Epithelial cell of esophagus (primary cell): ENCODE results near the gene FCGR3B.
A peak's percentile ranks its signal among the peaks of the same experiment; 100 is the strongest.
"Not testable (repeated sequence)": the region's sequence is repeated elsewhere in the genome, so short reads cannot be mapped to it uniquely, and the experiment has no call there.

Experiments
- DNase-seq: peaks from one replicate; pipeline ENCODE4 v3.0.0; 2010; ENCODE audit warnings: low read depth
- H3K4me3 ChIP-seq: 2 replicates; pipeline ENCODE4 v1.5.1; 2011; ENCODE audit warnings: mild to moderate bottlenecking, low read length, control low read depth

Gene FCGR3B

DNA sequence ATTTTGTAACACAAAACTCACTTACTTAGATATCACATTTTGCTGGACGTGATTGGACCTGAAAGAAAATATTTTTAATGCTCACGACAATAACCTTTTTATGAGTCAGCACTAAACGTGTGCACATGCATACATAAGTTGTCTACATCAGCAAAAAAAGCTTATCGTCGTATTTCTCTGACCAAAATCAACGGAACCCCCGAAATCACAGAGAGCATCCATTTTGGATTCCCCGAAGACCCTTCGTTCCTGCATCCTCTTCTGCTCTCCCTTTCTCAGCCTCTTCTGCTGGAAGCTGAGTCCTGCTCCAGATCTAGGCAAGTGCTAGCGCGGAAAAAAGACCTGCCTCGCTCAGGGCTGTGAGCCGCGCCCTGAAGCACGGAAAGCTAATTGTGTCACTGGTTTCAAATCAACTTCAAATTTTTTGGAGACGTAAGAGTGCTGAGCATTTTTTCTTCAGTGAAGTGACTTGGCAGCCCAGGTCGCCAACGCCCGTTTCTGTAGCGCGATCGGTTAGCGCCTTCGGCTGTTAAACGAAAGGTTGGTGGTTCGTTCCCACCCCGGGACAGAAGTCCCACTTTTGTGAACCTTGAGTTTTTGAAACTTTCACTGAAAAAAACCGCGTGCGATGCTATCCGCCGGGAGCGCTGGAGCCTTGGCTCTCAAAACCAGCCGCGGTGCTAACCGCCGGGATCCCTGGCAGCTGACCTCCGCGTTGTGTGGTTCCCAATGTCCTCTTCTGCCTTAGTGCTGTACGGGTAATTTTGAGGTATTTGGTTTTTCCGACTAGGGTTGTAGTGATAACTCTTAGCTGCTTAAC is 9.6 kb downstream of the FCGR3B start:
- DNase-seq, result peak; percentile 80
- peak overlapping the region; percentile 51 for H3K4me3 ChIP-seq

DNA sequence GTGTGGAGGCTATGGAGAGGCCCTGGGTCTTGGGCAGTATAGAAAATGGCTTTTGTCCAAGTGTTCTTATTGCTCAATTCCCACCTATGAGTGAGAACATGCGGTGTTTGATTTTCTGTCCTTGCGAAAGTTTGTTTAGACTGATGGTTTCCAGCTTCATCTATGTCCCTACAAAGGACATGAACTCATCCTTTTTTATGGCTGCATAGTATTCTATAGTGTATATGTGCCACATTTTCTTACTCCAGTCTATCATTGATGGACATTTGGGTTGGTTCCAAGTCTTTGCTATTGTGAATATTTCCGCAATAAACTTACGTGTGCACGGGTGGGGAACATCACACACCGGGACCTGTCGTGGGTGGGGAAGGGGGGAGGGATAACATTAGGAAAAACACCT is 10.6 kb downstream of the FCGR3B start:
- not testable (repeated sequence) for DNase-seq, H3K4me3 ChIP-seq

DNA sequence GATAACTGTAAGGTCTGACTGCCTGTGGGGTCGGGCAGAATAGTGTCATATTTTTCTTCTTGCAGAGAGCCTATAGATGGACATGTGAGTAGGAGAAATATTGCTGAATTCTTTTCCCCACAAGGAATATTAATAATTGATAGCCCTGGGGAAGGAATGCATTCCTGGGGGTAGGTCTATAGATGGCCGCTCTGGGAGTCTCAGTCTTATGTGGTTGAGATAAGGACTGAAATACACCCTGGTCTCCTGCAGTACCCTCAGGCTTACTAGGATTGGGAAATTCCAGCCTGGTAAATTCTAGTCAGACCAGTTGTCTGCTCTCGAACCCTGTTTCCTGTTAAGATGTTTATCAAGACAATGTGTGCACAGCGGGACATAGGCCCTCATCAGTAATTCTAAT is 12.5 kb downstream of the FCGR3B start:
- not testable (repeated sequence) for H3K4me3 ChIP-seq, DNase-seq

DNA sequence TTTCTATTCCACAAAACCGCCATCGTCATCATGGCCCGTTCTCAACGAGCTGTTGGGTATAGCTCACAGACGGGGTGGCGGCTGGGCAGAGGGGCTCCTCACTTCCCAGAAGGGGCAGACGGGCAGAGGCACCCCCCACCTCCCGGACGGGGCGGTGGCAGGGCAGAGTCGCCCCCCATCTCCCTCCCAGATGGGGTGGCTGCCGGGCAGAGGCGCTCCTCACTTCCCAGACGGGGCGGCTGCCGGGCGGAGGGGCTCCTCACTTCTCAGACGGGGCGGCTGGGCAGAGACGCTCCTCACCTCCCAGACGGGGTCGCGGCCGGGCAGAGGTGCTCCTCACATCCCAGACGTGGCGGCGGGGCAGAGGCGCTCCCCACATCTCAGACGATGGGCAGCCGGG is 14.6 kb downstream of the FCGR3B start:
- DNase-seq, H3K4me3 ChIP-seq: not testable (repeated sequence)

DNA sequence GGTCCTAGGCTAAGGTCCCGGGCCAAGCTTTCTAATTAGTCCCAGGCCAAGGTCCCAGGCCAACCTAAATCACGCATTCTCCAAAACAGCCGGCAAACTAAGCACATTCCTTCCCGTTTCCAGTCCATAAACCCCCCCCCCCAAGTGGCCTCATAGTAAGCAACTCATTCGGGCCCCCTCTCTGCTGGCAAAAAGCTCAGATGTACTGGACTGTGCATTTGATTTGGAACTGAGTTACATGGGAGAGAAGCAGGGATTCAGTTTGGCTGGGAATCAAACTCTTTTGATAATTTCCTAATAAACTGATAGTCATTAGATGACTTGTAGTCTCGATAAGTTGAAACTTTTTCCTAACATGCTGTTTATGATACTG is 17.8 kb downstream of the FCGR3B start:
- not testable (repeated sequence) for H3K4me3 ChIP-seq, DNase-seq

DNA sequence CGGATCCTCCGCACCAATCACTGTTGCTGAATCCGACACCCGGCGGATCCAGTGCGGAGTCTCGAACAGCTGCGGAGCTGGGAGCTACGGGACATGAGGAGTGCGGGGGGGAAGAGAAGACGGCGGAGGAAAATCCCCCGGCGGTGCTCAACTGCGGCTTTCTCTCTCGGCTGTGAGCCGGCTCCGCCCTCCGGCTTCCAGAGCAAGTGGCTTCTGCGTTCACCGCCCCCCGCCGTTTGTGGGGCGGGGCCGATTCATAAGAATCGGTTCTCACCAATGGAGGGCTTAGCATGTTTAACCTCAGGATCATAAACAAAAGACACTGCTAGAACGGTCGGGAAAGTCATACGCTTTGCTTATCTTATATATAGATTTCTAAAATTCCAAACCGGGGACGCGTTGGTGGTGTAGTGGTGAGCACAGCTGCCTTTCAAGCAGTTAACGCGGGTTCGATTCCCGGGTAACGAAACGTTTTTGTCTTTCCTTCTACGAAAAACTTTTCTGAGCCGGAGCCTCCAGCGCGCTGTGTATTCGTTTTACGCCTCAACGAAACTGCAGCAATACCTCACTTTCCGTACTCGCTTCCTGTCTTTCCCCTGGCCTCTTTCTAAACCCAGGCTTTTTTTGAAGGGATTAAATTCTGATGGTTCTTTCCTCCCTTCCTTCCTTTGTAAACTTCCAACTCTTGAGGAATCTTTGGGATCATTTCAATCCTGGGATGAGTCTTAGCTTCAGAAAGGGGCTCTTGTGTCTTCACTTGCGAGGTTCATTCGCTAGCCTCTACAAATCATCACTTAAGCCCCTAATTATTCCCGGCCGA is 18.4 kb downstream of the FCGR3B start:
- peak overlapping the region; percentile 54 for H3K4me3 ChIP-seq
- peak; percentile 98 for DNase-seq

DNA sequence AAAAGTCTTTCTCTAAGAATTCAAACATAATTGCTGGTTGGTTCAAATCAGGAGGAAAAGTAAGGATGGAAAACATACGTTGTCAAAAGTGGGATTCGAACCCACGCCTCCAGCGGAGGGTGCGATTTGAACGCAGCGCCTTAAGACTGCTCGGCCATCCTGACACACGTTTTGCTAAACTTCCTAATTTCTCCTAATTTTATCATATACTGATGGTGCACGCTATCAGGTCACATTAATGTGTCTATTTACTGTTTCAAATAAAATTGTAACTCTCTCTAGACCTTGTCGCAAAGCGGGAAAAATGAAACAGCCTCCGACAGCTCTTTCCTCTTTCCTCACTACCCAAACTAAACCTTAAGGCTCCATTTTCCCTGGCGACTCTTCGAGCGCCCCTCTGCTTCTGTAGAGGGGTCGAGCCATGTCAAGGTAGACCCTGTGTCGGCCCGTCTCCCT is 19.1 kb downstream of the FCGR3B start:
- peak overlapping the region; percentile 54 for H3K4me3 ChIP-seq
- peak; percentile 45 for DNase-seq

DNA sequence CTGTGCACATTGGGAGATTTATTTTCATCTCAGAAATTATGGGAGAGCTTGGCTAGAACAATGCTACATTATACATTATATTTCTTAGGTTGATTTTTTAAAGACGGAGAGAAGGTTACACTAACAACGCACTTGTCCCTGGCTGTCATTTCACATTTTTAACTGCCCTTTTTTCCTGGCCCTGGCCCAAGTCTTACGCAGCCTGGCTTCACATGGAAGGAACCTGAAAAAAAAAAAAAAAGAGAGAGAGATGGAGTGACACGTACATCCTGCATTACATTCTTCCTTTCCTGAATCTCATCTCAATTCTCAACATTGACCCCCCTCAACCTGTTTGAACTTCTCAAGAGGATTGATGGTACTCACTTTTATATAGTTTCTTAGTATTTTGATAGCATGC is 20.8 kb downstream of the FCGR3B start:
- not testable (repeated sequence) for DNase-seq, H3K4me3 ChIP-seq

DNA sequence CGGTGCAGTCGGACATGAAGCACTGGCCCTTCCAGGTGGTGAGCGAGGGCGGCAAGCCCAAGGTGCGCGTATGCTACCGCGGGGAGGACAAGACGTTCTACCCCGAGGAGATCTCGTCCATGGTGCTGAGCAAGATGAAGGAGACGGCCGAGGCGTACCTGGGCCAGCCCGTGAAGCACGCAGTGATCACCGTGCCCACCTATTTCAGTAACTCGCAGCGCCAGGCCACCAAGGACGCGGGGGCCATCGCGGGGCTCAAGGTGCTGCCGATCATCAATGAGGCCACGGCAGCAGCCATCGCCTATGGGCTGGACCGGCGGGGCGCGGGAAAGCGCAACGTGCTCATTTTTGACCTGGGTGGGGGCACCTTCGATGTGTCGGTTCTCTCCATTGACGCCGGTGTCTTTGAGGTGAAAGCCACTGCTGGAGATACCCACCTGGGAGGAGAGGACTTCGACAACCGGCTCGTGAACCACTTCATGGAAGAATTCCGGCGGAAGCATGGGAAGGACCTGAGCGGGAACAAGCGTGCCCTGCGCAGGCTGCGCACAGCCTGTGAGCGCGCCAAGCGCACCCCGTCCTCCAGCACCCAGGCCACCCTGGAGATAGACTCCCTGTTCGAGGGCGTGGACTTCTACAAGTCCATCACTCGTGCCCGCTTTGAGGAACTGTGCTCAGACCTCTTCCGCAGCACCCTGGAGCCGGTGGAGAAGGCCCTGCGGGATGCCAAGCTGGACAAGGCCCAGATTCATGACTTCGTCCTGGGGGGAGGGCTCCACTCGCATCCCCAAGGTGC is 24.2 kb downstream of the FCGR3B start:
- not testable (repeated sequence) for H3K4me3 ChIP-seq, DNase-seq

DNA sequence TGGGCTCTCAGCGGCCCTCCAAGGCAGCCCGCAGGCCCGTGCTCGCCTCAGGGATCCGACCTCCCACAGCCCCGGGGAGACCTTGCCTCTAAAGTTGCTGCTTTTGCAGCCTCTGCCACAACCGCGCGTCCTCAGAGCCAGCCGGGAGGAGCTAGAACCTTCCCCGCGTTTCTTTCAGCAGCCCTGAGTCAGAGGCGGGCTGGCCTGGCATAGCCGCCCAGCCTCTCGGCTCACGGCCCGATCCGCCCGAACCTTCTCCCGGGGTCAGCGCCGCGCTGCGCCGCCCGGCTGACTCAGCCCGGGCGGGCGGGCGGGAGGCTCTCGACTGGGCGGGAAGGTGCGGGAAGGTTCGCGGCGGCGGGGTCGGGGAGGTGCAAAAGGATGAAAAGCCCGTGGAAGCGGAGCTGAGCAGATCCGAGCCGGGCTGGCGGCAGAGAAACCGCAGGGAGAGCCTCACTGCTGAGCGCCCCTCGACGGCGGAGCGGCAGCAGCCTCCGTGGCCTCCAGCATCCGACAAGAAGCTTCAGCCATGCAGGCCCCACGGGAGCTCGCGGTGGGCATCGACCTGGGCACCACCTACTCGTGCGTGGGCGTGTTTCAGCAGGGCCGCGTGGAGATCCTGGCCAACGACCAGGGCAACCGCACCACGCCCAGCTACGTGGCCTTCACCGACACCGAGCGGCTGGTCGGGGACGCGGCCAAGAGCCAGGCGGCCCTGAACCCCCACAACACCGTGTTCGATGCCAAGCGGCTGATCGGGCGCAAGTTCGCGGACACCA is 25.0 kb downstream of the FCGR3B start:
- peak overlapping the region; percentile 18 for H3K4me3 ChIP-seq
- peak; percentile 71 for DNase-seq

DNA sequence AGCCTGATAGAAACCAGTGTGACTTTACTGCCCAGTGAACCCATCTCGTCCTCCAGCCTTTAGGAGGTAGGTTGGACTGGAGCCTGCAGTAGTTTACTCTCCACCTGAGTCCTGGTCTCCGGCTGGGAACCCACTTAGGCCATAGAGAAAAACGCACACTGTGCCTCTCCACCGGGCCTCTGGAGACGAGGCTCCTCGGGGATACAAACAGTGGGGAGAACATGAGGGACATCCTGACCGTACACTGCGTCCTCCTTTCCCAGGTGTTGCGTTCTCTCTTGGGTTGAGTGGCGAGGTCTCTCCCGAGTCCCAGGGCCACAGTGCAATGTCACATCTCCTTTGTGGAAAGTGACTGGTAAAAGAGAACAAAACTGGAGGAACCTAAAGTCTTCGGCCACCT is 26.0 kb downstream of the FCGR3B start:
- not testable (repeated sequence) for H3K4me3 ChIP-seq

DNA sequence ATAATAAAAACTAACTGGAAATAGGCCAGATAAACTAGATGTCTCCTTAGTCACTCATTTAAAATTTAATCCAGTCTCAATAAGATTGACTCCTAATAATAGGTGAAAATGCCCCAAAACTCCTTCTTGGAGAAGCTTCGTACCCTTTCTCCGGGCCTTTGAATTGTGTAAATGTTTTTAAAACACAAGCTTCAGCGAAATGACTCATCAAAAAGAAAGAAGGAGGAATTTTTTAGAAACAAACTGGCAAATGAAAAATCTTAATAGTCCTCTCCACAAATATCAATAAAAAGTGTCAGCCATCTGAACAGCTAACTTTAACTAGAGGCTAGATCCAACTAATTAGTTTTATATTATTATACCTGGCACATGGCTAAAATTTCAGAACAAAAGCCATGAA is 33.9 kb downstream of the FCGR3B start:
- not testable (repeated sequence) for DNase-seq, H3K4me3 ChIP-seq

More for the DNA sequence above, 26.0 kb downstream of the FCGR3B start:
- DNase-seq, result not testable (repeated sequence)

DNA sequence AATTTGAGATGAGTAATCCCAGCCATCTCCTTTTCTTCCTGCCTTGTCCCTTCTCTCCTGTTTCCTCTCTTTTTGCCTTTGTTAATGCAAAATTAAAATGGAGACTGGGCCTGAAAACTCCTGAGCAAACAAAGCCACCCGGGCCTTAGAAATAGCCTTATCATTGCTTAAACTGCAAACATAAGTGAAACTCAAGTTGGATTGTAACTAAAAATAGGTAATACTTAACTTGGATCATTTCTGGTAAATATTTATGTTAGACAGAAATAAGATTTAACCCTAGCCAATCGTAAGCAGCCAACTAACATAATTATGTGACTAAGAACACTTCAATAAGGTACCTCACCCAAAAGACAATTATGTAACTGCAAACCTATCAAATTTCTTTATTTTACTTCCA is 35.4 kb downstream of the FCGR3B start:
- DNase-seq, H3K4me3 ChIP-seq: not testable (repeated sequence)

DNA sequence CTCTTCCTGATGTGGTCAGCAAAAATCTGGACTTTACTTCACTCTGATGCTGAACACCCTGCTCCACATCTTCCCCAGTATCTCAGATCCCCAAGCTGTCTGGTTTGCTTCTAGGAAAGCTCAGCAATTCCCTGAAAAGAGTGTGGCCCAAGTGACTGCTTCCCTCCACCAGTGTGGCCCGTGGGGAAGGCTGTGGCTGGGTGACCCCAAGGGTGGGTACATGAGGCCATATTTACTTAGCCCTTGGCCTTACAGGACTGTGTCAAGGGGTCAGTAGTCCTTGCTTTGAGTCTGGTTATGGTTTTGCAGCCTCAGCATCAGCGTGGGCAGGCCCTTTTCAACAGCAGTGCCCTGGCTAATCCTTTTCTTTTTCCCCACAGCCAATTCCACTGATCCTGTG is 35.8 kb downstream of the FCGR3B start:
- H3K4me3 ChIP-seq, DNase-seq: not testable (repeated sequence)

DNA sequence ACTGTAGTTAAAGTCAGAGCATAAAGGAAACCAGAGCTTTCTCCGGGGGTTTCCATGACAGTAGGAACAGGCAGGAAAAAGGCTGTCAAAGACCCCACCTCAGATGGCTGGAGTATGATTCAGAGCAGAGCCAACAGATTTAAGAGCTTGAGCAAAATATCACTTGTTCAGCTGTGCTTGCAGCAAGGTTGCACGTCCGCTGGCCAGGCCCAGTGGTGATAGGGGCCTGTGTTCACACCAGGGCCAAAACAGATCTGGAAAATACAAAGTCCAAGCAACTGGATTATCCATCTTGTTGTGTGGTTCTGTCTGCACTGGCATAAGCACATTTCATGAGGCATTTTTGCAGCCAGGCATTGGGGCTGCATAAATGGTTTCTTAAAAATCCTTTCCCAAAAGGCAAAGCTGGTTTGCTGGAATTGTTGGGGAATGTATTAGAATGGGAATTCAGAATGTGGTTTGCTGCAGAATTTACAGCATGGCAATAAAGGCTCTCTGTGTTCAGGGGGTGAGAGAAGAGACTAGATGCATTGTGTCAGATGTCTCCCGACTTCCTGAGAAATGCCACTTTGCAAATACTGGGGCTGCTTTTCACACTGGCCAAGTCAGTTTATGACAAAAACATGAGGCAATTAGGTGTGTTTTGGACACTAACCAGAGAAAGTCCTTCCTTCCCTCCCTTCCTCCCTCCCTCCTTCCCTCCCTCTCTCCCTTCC is 36.5 kb downstream of the FCGR3B start:
- DNase-seq, H3K4me3 ChIP-seq: not testable (repeated sequence)

DNA sequence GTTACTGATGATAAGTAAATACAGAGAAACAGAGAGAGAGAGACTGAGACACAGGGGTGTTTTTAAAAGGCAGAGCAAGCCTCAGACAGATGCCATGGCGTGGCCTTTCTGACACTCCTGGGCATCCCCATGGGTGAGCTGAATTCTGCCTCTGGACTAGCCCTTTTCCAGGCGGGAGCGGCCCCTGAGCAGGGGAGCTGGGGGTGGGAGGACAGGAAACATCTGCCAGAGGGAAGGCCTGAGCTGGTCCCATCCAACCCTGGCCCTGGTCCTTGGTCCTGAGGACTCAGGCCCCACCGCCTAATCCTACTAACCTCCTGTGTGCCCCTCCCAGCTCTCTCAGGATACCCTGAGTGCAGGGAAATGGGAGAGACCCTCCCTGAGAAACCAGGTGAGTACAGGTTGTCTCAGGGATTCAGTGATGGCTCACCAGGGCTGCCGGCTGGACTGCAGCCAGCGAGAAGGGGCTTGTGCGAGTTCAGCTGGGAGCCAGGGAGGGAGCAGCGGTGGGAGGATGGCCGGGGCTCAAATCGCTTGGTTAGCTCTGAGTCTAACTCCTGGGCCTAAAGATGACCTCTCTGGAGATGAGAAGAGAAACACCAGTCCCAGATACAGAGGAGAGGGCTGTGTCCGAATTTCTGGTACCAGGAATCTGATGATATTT is 37.8 kb downstream of the FCGR3B start:
- DNase-seq, H3K4me3 ChIP-seq: not testable (repeated sequence)

DNA sequence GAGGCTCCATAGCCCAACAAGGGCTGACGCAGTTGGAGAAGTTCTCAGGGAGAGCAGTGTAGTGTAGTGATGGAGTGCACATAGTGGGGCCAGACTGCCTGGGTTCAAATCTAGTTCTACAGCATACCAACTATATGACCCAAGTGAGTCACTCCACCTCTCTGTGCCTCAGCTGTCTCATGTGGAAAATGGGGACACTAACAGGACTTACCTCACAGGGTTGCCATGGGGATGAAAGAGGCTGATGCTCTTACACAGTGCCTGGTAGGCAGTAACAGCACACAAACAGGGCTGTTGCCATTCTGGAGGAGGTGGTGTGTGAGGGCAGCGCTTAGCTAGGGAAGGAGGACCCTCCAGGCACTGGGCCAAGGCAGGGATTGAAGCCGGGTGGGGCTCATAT is 38.4 kb downstream of the FCGR3B start:
- H3K4me3 ChIP-seq, result not testable (repeated sequence)
- DNase-seq, result peak; percentile 5

DNA sequence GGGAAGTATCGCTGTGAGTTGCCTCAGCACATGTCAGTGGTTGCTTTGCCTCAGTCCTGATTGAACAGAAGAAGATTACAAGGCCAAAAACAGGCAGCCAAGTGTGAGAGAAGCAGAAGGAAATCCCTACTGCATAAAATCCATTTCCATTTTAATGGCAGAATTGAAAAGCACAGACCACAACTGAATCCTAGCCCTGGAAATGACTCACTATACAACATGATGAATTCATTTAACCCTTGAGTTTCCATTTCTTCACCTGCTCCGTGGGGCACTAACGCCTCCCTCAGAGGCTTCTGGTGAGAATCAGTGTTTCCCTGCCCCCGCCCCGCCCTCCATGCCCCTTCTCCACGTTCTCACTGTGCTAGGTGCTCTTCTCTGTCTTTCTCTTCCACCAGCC is 41.1 kb downstream of the FCGR3B start:
- not testable (repeated sequence) for DNase-seq, H3K4me3 ChIP-seq
